SK-MEL-5 (cell line): ENCODE data around the gene LHFPL3. TPM values are rescaled to one million over a fixed set of nuclear protein-coding genes. Genes with fewer than 3 reads are reported as not detected.

Source experiments
- DNase-seq: peaks from one replicate; pipeline ENCODE4 v3.0.0-alpha.2; 2016; ENCODE audit warnings: low read depth, low spot score
- in situ Hi-C: cut with HindIII; loops from 2 replicates; pipeline ENCODE4 v1.10.0; 2016; ENCODE audit warnings: low sequenced_read_pairs, high pct_unique_total_duplicates, low pct_unique_long_range_greater_than_20kb
- total RNA-seq: library from RNA; depleted of rRNA; stranded (reverse); fragments of >200 nt; shearing (Covaris generic); gene quantifications from 2 replicates; pipeline ENCODE4 v1.2.3, GENCODE V29; 2014

Gene LHFPL3
- total RNA-seq, 1 experiment from 2014 or later = 0.26 TPM

- no peak for DNase-seq
- in situ Hi-C loops = no loop called here
Observed at GRCh38 chr7:104629408-104629807, 301.0 kb downstream of the LHFPL3 start.

- in situ Hi-C loops = no loop called here
- DNase-seq = no peak
Observed at GRCh38 chr7:104640506-104640905, 312.1 kb downstream of the LHFPL3 start.

GRCh38 chr7:104642560-104642959 lies 314.2 kb downstream of the LHFPL3 start:
- DNase-seq = no peak
- in situ Hi-C loops = no loop called here

- in situ Hi-C loops = no loop called here
- peak; percentile 84 for DNase-seq
Observed at GRCh38 chr7:104643587-104644217, 315.3 kb downstream of the LHFPL3 start.

GRCh38 chr7:104650991-104651640 lies 322.7 kb downstream of the LHFPL3 start:
- DNase-seq = peak; percentile 59
- in situ Hi-C loops = no loop called here

GRCh38 chr7:104652434-104652833 lies 324.0 kb downstream of the LHFPL3 start:
- in situ Hi-C loops = no loop called here
- peak; percentile 29 for DNase-seq

DNA sequence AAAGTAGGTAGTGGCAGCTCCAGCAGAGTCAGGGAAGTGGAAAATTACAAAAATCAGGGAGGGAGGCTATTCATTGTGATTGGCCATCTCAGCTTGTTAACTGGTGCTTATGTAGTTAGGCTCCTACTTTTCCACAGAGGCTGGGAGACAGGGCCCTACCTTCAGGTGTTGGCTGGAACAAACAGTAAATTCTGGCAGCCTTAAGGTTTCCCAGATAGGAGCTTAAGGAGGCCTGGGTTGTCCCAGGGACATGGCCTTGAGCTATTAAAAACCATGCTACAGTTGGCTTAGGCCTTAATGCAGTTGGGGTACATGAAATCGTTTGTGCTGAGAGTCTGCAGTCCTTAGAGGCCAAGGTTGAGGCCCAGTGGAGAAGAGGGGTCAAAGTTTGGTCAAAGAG lies 324.5 kb downstream of the LHFPL3 start:
- in situ Hi-C loops = no loop called here
- DNase-seq = no peak

DNA sequence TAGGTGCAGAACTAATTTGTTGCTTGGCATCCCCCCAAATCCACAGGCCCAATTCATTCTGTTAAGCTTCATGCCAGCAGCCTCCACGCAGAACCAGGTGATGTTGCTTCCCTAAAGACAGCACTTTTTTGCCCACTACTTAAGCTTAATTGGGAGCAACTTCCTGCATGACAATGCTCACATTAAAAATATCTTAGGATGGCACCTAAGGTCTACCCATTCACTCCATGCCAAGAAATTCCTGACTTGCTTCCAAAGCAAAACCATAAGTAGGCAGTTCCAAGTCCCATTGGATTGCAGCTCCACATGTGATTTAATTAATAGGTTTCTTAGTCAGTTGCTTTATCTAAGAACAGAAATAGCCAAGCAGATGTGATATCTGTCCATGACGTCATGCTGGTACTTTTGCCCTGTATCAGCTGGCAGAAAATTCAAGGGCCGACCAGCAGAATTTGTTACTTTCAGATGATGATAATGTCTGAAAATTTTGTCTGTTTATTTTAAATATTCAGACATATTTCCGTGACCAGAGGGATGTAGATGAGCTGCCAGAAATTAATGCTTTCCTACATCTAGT lies 325.5 kb downstream of the LHFPL3 start:
- DNase-seq = no peak
- in situ Hi-C loops = no loop called here

DNA sequence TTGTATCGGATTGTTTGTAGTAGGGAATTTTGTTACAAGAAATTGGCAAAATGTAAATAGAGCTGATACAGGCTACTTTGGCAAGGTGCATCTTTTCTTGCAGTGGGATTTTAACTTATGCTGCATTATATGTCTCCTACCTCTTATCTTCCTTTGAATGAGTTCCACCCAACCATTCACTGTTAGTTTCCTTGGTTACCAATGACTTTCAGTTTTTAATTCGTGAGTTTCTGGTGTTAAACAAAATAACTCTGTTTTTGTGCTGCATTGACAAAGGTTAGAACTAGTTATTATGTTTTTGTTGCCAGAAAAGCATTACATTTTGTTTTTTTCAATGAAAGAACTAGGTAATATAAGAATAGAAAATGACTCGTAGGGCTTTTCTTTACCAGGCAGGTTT lies 327.2 kb downstream of the LHFPL3 start:
- in situ Hi-C loops = no loop called here
- no peak for DNase-seq

GRCh38 chr7:104656467-104656866 lies 328.1 kb downstream of the LHFPL3 start:
- no peak for DNase-seq
- in situ Hi-C loops = no loop called here

GRCh38 chr7:104657134-104657533 lies 328.7 kb downstream of the LHFPL3 start:
- DNase-seq = no peak
- in situ Hi-C loops = no loop called here

DNA sequence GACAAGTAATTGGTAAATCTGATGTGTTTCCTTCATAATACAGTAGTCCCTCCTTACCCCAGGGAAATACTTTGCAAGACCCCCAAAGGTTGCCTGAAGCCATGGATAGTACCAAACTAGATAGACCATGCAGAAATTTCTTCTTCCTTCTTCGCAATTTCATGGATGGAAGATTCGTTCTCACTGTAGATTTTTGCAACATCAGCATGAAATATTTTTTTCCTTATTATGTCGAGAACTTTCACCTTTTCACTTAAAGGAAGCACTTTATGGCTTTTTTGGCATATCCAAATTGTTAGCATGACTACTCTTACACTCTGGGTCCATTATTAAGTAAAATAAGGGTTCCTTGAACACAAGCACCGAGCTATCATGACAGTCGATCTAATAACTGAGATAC lies 333.2 kb downstream of the LHFPL3 start:
- in situ Hi-C loops = no loop called here
- DNase-seq = no peak

- in situ Hi-C loops = no loop called here
- DNase-seq = peak; percentile 31
Observed at GRCh38 chr7:104664648-104665047, 336.2 kb downstream of the LHFPL3 start.

GRCh38 chr7:104677587-104677986 lies 349.2 kb downstream of the LHFPL3 start:
- in situ Hi-C loops = no loop called here
- DNase-seq = no peak

DNA sequence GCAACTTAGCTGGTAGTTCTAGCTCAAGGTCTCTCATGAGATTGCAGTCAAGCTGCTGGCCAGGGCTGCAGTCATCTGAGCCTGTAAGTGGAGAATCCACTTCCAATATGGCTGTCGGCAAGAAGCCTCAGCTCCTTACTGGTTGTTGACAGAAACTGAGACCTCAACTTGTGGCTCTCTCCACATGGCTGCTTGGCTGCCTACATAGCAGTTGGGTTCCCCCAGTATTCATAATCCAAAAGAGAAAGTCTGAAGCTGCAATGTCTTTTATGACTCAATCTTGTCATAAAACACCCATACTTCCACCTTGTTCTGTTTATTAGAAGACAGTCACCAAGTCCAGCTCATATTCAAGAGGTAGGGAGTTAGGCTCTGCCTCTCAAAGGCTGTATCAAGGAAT lies 350.7 kb downstream of the LHFPL3 start:
- in situ Hi-C loops = no loop called here
- DNase-seq = no peak

DNA sequence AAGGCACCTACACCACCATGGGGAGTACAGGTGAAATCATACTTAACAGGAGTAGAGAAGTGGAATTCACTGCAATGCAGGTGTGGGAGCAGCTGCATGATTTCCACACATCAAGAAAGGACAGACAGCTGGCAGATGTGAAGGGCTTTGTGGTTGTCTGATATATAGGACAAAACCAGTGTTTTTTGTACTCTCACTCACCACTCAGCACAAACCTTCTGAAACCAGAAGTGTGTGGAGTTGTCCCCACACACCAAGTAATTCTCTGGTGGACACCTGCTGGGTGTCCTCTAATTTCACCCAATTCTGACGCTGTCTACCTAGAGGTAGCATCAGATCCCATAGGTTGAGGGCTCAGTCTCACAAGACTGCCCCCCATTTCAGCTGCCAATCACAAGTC lies 357.9 kb downstream of the LHFPL3 start:
- in situ Hi-C loops = no loop called here
- no peak for DNase-seq

DNA sequence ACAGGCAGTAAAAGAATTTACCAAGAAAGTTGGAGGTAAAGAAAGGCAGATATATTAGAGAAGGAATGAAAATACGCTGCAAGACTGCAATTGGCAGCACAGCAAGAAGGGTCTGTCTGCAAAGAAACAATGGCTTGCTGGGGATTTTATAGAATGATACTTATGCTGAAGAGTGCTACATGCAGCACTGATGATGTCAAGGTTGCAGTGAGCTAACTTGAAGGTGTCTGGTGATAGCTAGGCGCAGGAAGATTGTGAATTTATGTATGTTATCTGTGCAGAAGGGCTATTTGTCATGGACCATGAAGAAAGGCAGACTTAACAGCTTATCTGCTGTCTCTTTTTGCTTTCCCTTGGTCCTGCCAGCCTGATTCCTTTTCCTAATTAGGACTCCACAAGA lies 366.3 kb downstream of the LHFPL3 start:
- DNase-seq = no peak
- in situ Hi-C loops = no loop called here

GRCh38 chr7:104695563-104695962 lies 367.2 kb downstream of the LHFPL3 start:
- in situ Hi-C loops = no loop called here
- no peak for DNase-seq

DNA sequence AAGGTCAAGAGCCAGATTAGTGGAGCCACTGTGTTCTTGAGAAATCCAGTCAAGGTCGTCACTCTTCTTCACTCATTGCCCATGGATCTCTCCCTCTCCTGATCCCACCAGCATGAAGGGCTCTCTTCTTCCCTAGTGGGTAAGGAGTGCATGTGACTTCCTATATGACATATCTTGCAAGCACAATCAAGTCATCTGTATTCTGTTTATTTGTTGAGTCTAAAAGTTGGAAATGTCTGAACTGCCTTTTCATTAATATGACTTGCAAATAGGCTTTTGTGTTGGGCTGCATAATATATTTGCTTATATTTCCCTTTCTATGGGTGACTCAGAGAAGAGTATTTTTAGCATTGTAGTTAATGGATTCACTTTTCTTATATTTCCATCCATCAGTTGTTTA lies 371.9 kb downstream of the LHFPL3 start:
- peak; percentile 36 for DNase-seq
- in situ Hi-C loops = no loop called here
